Natural killer cell treated with Interleukin-12 subunit alpha and Interleukin-12 subunit beta and Interleukin-15 and Interleukin-18, amount 100 ng/mL, for 72 hours (primary cell): ENCODE data around the gene FAAP100. TPM values are rescaled to one million over a fixed set of nuclear protein-coding genes. Genes with fewer than 3 reads are reported as not detected.

ENCODE experiments used
- total RNA-seq, 2 donors: library from RNA; stranded (reverse); gene quantifications; one replicate each; pipeline ENCODE4 v1.2.3, GENCODE V29; 2022

FAAP100 gene
- total RNA-seq, 2 donors from 2014 or later: 35.5 to 76.6 TPM

Other genes with a start within 250 kb of the FAAP100 start
- under 1 TPM; 0.52 to 0.84 TPM for gene BAHCC1, start 156.9 kb downstream of the FAAP100 start, total RNA-seq
- 1,000 to 10,000 TPM; 4,962 to 5,145 TPM for gene ACTG1, start 39.6 kb downstream of the FAAP100 start, total RNA-seq
- under 1 TPM; 0.21 to 0.64 TPM for gene FSCN2, start 24.0 kb downstream of the FAAP100 start, total RNA-seq
- 100 to 1,000 TPM; 161 to 174 TPM for gene NPLOC4, start 84.8 kb upstream of the FAAP100 start, total RNA-seq
- under 1 TPM in 1 of 2 donors, not detected in 1; 0.50 TPM for gene TSPAN10, start 84.8 kb upstream of the FAAP100 start, total RNA-seq
- gene PDE6G, start 104.2 kb upstream of the FAAP100 start, total RNA-seq: 1 to 10 TPM; 4.8 to 8.9 TPM
- 10 to 100 TPM; 35.2 to 45.6 TPM for gene OXLD1, start 114.3 kb upstream of the FAAP100 start, total RNA-seq
- gene CCDC137, start 114.4 kb upstream of the FAAP100 start, total RNA-seq: 10 to 100 TPM; 38.0 to 90.1 TPM
- 10 to 100 TPM; 35.5 to 54.7 TPM for gene ARL16, start 131.4 kb upstream of the FAAP100 start, total RNA-seq
- gene HGS, start 131.7 kb upstream of the FAAP100 start, total RNA-seq: 100 to 1,000 TPM; 140 to 220 TPM
- gene MRPL12, start 151.0 kb upstream of the FAAP100 start, total RNA-seq: 100 to 1,000 TPM in 1 of 2 donors, 10 to 100 TPM in 1; 98.7 to 226 TPM
- 10 to 100 TPM; 17.5 to 36.3 TPM for gene SLC25A10, start 159.9 kb upstream of the FAAP100 start, total RNA-seq